GM04503 (cell line): ENCODE data around the gene CYFIP1.

Experiments
- DNase-seq: peaks from one replicate; pipeline ENCODE4 v3.0.0-alpha.2; 2012; ENCODE audit warnings: low read depth

The CYFIP1 gene

DNA sequence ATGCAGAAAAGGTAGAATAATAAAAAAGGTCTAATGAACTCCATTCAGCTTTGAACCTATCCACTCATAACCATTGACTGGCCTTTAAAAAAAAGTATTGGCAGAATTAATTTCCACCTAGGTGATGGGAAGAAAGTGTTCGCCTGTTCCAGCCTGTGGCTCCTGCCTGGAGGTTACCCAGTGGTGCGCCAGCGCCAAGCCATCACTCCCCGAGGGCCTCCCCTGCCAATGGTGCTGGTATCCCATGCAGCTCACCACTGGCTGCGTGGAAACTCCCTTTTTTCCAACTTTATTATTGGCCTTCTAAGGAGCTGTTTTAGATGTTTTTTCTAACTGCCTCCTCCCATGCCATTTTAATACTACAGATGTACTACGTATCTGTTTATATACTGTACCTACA is 112.3 kb downstream of the CYFIP1 start:
- DNase-seq = no peak

DNA sequence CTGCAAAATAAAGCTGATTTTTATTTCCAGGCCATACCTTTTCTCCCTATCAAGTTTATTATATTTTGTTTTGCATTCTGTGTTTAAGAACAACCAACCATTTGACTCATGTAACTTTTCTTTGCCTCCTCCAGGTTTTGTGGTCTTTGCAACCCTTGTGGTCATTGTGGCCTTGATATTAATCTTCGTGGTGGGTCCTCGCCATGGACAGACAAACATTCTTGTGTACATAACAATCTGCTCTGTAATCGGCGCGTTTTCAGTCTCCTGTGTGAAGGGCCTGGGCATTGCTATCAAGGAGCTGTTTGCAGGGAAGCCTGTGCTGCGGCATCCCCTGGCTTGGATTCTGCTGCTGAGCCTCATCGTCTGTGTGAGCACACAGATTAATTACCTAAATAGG is 114.1 kb downstream of the CYFIP1 start:
- no peak for DNase-seq

GRCh38 chr15:22863356-22863755 is 116.8 kb downstream of the CYFIP1 start:
- DNase-seq = no peak

DNA sequence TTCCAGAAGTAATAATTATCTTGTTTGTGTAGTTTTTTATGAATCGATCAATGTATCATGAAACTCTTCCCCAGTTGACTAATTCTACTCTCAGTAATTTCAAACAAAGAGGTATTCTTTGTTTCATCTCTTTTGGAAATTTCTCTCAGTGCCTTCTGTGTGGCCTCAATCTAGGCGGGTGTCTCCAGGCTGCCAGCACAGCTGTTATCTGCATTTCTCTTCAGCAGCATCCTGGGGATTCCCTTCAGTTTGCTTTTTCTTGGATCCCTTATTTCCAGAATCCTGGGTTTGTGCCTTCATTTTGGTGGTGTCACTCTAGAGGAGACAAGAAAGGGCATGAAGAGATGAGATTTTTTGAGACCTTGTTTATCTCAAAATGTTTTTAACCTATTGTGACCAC is 119.0 kb downstream of the CYFIP1 start:
- no peak for DNase-seq

GRCh38 chr15:22856659-22857058 is 123.5 kb downstream of the CYFIP1 start:
- no peak for DNase-seq

- no peak for DNase-seq
These were observed 124.4 kb downstream of the CYFIP1 start for GRCh38 chr15:22855791-22856190.

- no peak for DNase-seq
These were observed 128.7 kb downstream of the CYFIP1 start for GRCh38 chr15:22851513-22851912.

DNA sequence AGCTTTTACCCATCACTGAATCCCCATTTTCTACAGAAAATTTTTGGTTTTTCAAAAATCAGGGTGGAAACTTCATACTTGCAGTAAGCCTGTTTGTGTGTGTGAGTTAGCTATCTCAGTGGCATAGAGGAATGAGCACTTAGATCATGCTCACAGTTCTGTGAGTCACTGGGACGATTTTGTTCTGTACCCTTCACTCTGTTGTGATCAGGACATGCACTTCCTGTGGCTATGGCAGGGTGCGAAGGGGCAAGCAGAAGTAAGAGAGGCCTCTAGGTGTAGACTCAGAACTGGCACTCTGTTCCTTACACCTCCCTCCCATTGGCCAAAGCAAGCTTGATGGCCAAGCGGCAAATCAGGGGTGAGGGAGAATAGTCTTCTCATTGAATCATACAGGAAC is 130.1 kb downstream of the CYFIP1 start:
- no peak for DNase-seq

DNA sequence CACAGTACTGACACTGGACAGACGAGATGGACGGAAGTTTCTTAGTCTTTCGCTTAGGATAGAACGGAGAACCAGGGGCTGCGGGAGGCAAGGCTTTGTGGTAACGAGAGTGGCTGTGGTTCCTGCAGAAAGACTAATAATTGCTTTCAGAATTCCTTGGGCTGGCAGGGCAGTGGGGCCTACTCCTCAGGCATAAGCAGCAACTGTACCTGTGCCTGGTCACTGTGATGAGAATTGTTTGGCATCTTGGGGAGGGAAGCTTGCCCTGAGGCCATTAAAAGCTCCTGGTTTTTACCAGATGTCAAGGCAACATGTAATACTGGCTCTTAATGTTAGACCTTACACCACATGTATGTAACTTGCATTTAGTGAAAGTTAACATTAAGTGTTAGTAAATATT is 134.1 kb downstream of the CYFIP1 start:
- DNase-seq = no peak

DNA sequence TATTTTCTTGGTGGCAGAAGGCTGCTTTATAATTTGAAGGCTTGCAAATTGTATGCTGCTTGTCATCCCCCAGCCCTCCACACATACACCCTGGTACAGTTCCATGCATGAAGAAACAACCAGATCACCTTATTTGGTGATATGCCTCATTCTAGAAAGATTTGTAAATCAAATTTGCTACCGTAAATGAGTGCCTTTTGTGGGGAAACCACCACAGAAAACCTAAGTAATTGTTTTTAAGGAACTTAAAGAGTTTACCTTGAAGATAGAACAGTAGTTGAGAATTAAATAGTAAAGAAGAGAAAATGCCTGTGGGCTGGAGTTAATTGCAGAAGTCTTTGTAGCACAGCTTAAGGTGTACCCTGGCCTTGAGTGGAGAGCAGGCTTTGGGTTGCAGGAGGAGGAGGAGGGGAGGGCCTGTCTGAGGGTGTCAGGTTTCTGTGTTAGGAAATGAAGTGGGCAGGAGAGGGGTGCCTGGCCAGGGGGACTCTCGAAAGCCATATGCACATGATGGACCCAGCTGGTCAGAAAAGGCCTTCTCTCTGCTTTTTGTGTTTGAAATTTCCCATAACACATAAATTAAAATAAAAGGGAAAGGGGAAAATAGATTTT is 134.8 kb downstream of the CYFIP1 start:
- no peak for DNase-seq

DNA sequence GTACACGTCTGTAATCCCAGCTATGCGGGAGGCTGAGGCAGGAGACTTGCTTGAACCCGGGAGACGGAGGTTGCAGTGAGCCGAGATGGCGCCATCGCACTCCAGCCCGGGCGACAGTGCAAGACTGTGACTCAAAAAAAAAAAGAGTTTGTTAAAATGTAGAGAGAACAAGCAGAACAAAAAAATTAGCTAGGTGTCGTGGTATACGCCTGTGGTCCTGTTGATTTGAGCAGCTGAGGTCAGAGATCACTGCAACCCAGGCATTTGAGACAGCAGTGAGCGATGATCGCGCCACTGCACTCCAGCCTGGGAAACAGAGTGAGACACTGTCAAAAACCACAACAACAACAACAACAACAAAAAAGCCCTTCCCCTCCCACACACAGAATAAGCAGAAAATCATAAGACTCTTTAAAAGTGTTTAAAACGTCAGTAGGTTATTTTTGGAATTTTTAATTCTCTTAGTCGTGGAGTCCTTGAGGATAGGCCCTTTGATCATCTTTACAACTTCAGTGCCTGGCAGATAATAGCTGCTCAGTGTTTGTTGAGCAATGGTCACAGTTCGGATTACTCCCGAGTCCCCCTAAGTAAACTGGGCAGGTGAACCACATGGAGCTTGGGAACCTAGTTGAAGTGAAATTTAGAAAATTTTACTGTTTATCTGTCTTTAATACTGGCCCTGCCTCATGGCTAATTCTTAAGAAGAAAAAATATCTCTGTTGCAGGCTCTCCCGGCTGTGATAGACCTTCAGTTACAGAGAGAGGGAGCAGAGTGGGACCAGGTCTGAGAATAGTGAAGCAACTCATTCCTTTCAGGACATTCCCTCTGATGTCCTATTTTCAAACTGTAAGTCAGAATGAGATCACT is 135.5 kb downstream of the CYFIP1 start:
- no peak for DNase-seq

GRCh38 chr15:22839046-22839695 is 141.0 kb downstream of the CYFIP1 start:
- DNase-seq = no peak

DNA sequence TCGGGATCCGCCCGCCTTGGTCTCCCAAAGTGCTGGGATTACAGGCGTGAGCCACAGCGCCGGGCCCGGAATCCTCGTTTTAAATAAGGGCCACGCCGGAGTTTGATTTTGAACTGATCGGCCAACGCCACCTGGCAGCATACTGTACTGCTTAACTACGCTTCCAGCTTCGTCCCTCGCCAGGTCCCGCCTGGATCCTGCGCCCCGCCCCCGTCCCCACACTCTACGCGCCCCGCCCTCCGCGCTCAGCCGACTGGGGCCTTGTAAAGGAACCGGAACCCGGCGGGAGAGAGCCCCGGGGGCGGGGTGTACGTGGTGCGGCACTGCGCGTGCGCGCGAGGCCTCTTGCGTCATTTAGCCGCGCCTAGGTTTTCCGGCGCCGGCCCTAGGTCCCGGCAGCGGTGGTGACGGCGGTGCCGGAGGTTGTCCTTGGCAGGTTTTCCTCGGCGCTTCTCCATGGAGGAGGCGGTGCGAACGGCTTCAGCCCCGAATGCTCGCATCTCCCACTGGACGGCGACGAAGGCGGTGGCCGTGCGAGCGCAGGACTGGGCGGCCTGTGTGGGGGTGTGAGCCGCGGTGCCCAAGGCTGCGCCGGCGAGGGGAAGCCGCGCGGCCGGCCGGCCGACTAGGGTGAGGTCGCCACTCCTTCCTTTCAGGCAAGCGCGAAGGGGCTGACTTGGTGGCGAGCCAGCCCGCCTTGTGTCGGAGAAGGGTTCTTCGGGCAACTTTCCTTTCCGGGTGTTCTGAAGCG is 141.7 kb downstream of the CYFIP1 start, which contains the start of gene NIPA2:
Gene NIPA2 (plus strand): TSS at position 375 of the 751 bp plus-strand sequence. CDS start 13,066 bp downstream, outside the sequence.
- DNase-seq = peak; percentile 82

GRCh38 chr15:22831473-22831872 is 148.7 kb downstream of the CYFIP1 start:
- no peak for DNase-seq

- no peak for DNase-seq
These were observed 153.0 kb downstream of the CYFIP1 start for GRCh38 chr15:22827125-22827524.

DNA sequence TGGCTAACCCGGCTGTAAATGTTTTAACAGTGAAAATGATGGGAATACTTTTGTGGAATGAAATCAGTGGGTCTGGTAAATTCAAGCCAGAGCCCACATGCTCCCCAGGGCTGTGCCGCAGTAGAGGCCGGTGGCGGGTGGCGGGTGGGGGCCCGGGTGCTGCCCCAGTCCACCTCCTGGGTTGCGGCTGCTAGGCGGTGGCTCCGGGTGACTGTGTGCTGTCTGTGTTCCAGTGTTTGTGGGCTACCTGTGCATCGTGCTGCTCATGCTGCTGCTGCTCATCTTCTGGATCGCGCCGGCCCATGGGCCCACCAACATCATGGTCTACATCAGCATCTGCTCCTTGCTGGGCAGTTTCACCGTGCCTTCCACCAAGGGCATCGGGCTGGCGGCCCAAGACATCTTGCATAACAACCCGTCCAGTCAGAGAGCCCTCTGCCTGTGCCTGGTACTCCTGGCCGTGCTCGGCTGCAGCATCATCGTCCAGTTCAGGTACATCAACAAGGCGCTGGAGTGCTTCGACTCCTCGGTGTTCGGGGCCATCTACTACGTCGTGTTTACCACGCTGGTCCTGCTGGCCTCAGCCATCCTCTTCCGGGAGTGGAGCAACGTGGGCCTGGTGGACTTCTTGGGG is 156.6 kb downstream of the CYFIP1 start:
- DNase-seq = no peak

DNA sequence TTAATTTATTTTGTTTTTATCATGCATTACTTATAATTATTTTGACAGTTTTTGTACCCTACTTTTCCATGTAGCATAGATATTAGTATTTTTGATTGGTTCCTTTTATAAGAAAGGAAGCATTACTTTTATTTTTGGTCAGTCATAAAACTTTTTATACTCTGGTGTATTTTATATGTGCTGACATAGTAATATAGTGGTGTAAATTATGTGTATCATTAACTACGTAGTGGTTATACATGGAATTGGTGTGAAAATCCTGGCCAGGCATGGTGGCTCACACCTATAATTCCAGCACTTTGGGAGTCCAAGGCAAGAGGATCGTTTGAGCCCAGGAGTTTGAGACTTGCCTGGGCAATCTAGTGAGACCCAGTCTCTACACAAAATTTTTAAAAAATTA is 160.5 kb downstream of the CYFIP1 start:
- DNase-seq = no peak
